ENCODE data around the gene SND1.

Gene SND1

DNA sequence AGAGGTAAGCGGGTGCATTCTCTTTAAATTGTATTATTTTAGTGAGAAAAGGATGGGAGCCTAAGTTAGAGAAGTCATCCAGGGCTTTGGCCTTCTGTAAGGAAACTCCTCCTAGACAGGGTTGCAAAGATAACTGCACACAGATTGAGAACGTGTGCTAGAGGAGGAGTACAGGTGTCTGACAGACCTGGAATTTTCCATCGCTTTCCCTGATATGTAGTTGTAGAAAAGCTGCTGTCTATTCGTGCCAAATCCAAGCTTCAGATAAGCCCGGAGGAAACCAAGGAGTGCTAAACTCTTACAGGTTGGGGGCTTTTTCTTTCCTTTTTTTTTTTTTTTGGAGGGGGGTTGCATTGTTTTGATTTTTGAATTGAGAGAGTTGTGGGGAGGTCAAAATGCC lies 356.1 kb downstream of the SND1 start:
- DNase-seq: no peak

DNA sequence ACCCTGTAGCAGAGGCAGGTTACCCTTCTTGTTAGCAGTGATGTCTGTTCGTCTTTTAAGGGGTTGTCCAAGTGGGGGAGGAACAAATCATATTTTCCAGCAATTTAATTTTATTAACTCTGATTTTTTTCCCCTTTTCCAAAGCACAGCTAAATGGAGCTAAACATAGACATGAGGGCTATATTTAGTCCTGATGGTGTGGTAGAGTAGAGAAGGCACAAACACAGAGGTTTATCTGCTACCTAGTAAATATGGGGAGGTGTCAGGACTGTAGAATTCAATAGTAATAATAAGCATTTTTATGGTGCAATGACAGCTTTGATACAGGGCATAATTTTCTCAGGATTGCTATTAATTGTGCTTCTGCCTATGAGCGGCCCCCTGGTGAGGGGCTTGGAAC lies 356.8 kb downstream of the SND1 start:
- no peak for DNase-seq

DNA sequence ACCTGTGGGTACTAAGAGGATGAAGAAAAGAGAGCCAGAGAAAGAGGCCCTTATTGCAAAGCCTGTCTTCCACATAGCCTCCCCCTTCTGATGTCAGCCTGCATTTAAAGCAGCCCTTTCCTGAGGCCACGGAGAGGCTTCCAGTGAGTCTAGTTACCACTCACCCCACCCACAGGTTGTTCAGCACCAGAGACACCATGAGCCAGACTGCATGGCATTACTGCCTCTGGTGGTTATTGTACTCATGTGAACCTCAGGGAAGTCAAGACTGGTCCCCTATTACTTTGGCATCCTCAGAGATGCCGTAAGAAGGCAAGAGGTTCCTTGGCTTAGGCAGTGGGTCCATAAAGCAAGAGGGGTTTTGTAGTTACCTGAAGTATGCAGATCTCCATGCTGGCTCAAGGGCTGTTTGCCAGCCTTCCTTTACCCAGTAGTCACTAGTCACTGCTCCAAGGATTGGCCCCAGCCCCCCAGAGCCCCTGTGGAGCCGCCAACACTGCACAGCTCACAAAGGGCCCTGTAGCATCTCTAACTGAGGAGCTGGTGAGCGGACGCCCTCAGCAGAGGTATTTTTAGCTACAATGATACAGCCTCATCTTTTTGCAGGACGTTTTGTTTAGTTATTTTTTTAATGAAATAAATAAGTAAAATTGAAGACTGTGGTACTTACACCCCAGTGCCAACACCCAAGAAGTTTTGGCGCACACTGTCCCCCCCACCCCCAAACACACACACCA lies 358.6 kb downstream of the SND1 start:
- no peak for DNase-seq

DNA sequence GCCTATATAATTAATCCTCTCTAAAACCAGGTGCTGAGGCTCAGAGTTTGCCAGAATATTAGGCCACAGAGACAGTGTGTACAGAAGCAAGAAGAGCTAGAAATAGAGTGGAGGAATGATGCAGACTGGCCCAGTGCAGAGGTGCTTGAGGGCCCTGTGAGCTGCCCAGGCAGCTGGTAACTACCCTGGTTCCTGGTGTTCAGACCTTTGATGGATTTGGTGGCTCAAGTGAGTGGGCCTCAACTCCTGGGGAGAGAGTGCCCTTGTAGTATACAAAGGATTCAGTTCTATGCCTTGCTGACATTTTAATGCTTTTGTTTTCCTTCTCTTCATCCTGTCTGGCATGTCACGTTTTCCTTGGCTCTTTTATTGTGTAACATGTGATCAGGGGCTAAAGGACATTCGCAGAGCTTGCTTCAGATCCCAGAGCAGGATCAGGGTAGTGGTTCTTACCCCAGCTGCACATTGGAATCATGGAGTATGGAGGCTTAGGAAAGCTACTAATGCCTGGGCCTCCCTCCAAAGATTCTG lies 359.2 kb downstream of the SND1 start:
- DNase-seq: no peak

DNA sequence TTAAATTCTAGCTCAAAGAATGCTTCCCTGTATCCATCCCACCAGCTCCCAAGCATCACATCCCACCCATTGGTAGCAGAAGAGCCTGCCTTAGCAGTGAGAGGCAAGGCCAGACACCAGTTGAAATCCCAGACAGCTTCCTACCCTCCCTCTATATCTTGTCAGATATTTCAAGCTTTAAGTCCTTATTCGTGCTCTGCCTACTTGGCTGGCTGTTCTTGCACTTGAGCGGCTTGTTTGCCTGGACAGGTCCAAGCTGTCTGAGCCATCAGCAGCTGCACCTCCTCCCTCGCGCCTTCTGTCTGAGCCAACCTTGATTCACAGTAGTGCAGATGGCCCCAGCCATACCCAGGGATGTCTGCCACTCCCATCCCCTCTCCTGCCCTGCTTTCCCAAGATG lies 362.8 kb downstream of the SND1 start:
- DNase-seq: no peak

DNA sequence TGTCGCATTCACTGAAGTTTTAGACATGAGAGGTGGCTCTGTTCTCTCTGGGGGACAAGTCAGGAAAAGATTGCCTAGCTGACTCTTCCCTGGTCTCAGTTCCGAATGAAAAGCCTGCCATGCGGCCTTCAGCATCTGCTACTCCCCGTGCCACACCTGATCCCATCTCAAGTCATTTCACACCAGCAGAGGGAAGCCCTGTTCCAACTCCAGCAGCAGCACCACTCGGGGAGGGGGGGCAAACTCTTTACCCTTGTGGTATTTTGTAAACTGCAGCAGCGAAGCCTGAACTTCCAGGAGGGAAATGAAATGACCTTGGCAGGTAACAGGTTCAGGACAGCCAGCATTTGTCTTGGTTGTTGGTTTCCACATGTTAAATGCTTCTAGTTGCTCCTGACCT lies 365.5 kb downstream of the SND1 start:
- no peak for DNase-seq

DNA sequence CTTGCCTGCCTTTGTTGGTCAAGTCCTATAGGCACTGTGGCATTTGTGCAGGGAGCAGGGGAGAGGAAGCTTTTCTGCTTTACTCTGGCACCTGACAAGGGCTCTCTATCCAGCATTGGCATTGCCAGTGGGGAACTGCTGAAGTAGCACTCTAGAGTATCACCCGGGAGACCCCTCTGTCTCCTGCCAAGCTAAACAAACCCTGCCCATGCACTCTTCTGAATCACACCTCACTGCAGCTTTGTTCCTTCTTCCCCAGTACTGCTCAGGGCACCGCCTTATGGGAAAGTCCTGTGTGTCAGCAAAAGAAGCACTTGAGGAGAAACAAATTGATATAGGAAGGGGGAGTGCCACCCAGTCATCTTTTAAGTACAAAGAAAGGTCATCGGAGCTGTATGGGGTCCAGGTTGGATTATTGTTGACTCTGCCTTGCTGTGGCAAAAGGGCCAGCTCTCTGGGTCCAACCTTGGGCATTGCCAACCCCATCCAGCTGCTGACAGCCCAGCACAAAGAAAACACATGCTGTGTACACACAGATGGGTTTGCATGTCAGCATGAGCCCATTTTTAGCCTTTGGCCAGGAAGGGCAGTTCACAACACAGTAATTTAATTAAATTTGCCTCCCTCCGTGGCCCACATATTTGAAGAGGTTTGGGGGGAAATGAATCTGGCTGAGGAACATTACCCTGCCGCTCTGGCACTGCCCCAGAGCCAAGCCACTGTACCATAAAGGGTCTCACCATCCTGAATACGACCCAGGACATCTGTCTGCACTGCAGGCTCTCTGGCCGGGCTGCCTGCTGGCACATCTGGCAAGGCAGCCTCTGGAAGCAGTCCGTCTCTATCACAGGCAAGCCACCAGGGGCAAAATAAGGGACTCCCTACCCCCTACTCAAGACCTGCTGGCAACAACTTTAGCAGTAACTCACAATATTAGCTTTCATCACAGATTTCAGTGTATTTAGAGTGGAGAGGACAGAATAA lies 366.2 kb downstream of the SND1 start:
- no peak for DNase-seq

DNA sequence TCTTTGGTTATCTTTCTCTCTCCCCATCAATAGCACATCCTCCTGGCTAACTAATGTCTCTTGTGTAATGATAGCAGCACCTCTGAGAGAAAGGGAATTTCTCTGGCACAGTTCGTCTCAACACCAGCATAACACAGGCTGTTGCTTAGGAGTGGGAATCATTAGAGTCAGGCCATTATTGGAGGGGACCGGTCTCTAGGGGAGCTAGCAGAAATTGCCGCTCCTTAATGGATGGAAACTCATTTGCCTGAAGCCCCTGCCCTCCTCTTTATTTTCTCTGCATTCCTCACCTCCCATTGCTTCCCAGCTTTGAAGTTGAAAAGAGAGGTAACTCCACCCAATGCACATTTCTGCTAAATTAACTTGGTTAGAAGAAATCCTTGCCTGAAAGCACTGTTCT lies 367.3 kb downstream of the SND1 start:
- DNase-seq: no peak

DNA sequence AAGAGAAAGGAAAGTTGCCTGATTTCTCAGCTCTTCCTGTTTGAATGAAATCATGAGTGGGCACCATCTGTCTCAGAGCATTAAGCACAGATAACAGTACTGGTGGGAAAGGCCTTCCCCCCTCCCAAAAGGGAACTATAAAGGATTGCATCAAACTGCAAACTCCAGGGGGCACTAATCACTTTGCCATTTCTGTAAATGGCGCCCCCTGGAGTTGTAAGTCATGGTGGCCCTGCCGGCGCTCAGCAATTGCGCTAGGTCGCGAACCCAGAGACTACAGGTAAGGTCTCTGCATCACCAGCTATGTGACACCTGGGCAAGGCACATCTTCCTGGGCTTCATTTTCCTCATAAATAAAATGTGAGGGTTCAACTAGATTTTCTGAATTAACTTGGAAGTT lies 368.2 kb downstream of the SND1 start:
- DNase-seq: no peak

DNA sequence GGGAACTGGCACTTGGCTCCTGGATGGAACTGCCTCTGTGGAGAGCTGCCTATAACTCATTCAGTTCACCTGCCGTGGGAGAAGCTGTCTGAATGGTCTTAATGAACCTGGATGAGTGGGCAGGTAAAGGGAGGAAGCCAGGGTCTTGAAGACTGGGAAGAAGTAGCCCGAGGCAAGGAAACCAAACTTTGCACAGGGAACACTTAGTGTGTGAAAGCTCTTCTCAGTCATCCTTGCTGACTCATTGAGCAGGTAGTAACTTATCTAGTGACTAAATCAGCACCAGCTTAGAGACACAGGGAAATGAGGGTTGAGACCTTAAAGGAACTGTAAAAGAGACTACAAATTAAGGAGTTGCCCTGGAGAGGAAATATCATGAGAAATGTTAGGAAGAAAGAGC lies 369.4 kb downstream of the SND1 start:
- no peak for DNase-seq

DNA sequence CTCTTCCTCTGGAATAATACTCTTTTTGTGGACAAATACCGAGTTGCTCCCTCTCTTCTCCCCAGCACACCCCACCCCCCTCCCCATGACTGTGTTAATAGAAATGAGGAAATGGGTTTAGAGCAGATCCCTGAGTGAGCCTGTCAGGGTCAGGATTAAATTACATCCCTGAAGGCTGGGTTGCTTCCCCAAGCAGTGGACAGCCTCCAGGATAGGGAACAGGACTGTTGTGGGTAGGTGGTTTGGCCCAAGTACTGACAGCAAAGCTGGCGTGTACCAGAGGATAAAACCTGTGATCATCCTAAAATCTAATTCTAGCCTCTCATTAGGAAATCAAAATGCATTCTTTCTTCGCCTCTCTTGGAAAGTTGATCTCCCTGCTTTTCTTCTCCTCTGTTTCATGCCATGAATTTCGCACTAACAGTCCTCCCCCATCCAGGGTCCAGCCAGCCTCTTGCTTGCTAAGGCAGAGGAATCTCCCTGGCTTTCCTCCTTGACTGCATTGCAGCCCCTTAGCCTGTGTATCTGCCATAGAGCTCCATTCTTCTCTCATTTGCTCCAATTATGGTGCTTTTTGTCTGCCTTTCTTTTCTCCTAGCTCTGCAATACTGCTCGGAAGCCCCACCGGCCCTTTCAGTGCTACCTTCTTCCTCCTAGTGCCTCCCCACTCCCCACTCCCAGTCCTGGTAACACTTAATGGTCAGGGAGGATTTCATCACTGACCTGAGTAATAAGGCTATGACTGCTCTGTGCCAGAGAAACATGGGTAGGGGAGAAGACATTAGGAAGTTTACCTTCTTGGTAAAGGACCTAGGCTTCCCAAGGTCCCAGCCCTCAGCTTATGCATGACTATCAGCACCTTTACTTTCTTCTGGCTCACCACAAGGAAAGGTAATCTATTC lies 370.9 kb downstream of the SND1 start:
- no peak for DNase-seq

DNA sequence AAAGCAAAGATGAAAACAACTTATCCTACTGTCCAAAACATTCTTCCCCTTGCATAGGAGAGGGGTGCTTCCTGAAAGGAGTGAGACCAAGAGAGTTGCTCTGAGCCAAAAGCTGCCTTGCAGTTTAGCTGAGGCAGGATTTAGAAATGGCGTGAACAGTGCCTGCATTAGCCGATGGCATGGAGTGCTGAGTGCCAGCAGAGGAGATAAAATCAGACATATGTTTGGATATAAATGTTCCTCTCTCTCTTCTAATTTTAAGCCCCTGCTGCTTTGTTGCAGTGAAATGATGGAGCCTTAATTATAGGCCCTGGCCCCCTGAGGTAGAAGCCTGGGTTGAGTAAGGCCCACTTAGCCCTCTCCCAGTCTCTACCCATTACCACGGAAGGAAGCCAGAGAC lies 372.2 kb downstream of the SND1 start:
- DNase-seq: no peak

DNA sequence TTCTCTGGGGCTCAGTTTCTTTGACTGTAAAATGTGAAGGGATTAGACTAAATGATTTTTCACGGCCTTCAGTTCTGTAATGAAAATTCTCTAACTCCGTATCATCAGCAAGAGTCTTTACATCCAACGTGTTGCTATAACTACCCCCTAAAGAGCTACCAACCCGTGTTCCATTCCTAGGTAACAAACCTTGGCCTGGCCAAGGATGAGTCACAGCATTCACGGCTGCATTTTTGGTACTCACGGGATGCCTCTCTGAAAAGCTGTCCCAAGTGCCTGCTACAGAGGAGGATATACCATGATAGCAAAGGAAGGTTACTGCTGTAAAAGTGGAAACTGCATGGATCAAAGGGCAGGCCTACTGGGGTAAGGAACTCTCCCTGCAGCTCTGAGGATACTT lies 373.4 kb downstream of the SND1 start:
- DNase-seq: no peak

DNA sequence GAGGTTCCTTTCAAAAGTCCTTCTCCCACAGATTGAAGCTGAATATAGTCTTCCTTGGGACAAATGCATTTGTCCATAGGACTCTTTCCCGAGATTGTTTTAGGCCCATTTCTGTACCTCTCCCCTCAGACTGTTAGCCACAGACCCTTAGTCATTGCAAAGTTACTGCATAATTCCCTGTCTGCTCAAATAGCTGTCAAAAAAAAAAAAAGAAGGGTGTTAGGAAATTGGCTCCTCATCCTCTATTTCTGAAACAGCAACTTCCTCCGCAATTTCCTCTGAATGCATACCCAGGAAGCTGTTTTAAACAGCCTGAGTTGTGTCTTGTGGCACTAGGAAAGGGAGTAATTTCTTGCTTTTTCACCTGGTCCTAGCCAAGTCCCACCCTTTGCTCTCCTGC lies 373.8 kb downstream of the SND1 start:
- no peak for DNase-seq

DNA sequence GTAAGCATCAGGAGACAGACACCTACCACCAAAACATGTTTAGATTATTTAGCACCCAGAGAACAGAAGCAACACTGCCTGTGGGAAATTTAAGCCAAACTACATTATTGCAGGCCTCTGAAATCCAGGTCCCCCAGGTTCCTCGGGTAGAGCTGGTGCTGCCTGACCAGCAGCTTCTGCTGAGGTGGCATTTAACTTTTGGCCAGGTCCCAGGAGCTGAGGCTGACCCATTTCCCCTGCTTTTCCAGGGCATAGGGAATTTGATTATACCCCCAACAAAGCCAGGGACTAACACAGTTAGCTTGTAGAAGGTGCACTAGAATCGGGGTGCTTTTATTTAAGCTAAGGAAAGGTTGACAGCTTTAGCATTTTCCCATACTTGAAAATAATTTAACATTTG lies 374.6 kb downstream of the SND1 start:
- DNase-seq: no peak

DNA sequence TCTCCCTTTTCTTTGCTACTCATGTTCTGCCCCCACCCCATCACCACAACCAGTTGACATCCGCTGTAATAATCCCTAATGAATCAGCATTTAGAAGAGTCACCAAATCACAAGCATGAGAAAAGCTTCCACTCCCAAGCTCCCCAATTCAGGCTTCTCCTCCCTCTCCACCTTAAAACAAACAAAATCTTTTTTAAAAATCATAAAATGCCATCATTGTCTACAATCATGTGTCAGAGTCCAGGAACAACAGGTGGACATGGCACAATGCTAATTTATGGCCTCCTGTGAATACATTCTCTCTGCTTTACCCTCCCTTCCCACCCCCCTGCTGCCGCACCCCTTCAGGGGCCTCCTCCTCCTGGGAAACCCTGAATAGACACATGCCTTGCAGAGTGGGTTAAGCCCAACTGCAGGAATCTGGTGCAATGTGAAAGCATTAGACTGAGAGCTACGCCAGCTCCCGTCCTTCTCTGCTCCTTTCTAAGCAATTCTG lies 375.5 kb downstream of the SND1 start:
- no peak for DNase-seq

DNA sequence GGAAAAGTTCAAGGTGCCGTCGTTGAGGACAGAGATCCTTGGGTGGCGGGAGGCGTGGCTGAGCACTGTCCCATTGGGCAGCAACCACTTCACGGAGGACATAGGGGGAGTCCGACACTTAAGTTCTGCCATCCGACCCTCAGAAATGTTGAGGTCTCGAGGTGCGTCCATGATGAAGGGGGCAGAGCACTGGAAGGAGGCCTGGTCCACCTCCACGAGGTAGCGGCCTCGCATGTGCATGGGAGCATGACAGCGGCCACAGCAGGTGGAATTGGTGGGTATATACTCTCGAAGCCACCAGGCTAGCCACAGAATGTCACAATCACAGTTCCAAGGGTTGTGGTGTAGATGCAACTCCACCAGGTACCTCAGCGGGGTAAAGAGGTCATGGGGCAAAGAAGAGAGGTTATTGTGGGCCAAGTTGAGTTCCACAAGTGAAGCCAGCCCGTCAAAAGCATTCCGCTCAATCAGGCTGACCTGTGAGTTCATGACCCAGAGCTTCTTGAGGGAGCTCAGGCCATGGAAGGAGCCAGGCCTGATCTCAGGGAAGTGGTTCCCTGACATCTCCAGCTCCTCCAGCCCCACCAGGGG lies 377.5 kb downstream of the SND1 start:
- no peak for DNase-seq

DNA sequence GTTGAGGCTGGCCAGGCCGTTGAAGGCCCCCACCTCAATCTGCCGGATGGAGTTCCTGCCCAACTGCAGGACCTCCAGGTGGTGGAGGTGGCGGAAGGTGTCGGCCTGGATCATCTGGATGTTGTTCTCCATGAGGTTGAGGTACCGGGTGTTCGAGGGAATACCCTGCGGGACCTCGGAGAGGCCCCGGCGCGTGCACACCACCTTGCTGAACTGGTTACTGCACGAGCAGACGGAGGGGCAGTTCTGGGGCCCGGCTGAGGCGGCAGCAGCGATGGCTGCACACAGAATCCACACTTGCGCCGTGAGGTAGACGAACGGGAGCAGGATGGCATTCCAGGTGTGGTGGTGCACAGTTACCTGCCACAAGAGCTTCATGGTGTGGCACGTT lies 378.3 kb downstream of the SND1 start:
- no peak for DNase-seq

DNA sequence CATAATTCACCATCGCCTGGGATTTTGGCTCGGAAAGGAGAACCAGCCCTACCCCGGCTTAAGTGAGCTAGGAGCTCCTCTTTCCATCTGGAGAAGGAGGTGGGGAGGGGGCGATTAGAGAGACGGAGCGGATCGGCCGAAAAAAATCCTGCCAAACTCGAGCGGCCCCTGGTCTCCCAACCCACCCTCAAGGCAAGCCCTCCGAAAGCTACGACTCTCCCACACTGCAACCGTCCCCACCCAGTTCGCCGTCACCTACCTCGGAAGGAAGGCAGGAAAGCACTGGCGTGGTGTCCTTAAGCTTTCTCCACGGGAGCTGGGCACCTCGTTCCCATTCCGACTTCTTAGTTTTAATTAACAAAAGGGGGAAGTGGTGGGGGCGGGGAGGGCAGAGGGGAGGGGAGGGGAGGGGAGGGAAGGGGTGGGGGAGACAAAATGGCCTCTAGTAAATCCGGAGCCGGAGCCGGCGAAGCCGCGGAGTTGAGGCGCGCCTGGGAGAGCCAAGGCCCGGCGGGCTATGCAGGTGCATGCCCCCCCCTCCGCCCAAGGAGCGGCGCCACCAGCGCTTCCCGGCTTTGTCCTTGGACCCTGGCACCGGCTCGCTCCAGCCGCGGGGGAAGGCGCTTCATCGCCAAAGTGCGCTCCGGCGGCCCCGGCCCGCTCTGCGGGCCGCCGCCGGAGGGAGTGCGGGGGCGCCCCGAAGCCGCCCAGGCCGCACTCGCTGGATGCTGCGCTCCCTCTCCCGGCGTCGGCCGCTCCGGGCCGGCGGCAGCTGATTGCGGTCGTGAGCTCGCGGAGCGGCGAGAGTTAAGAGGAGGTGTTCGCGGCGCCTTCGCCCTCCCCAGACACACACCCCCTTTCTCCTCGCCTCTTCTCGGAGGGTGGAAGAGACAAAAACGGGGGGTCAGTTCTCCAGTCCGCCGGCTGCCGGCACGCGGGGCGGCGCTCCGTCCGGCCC lies 378.9 kb downstream of the SND1 start, which contains the start of gene LRRC4:
TSS of gene LRRC4 (minus strand) at position 784 of the 958 bp plus-strand sequence. CDS start 797 bp downstream, outside the sequence.
- DNase-seq: no peak

DNA sequence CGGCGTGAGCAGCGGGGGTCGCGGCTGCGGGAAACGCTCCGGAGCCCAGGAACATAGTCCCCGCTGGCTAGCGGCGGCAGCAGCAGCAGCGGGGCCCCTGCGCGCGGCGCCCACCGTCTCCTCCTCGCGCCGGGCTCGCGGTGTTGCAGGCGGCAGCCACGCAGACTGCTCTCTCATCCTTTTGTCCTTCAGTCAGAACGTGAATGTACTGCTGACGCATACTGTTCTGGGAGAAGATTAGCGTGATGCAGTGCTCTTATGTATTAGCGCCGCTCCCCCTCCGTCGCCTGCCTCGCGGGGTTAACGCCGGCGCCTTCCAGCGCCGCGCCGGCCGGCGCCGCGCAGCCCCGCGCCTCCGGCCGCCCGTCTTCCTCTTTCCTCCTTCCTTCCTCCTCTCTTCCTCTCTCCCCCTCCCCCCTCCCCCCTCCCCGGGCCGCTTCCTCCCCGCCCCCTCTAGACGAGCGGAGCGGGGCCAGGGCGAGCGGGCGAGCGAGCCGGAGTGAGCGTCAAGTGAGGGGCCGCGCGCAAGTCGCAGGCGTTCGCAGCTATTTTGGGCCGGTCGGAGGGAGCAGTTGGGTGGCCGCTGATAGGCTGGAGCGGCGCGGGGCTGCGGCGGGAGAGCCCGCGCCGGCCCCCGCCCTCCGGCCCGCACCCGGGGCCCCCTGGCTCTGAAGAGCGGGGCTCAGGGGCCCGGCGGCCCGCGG lies 380.1 kb downstream of the SND1 start:
- DNase-seq: peak; percentile 65

Measured in stimulated activated naive CD4-positive, alpha-beta T cell treated with Interleukin-2 at 50 U/mL for 16 hours (primary cell).